Omental fat pad (tissue), 4 donors: Measurements from ENCODE around the gene CRLF3. TPM values are rescaled to one million over a fixed set of nuclear protein-coding genes. Genes with fewer than 3 reads are reported as not detected.
A peak's percentile ranks its signal among the peaks of the same experiment; 100 is the strongest.
"Not testable (repeated sequence)": the region's sequence is repeated elsewhere in the genome, so short reads cannot be mapped to it uniquely, and the experiment has no call there.

Experiments
- ATAC-seq: fragments of 150-250 bp; one replicate; pipeline ENCODE4 v1.9.1; 2016; ENCODE audit warnings: mild to moderate bottlenecking, moderate library complexity; ENCODE audit not compliant: low FRiP score
- DNase-seq: peaks from one replicate; pipeline ENCODE4 v3.0.0-alpha.2; 2019; ENCODE audit warnings: low spot score
- CTCF ChIP-seq, 3 donors: fragments of 450-650 bp; IDR thresholded peaks; one replicate each; pipeline ENCODE4 v1.5.1; 2016 to 2017; ENCODE audit warnings: antibody characterized with exemption in 3 of 3, mild to moderate bottlenecking in 3 of 3, moderate library complexity in 2 of 3
- total RNA-seq, 4 donors: library from RNA; depleted of rRNA; stranded (reverse); fragments of >200 nt; gene quantifications; one replicate each; pipeline ENCODE4 v1.1.0, GENCODE V29; 2016

Gene CRLF3
- total RNA-seq, 4 donors from 2014 or later, result 11.4 to 22.7 (median 17.1) TPM

DNA sequence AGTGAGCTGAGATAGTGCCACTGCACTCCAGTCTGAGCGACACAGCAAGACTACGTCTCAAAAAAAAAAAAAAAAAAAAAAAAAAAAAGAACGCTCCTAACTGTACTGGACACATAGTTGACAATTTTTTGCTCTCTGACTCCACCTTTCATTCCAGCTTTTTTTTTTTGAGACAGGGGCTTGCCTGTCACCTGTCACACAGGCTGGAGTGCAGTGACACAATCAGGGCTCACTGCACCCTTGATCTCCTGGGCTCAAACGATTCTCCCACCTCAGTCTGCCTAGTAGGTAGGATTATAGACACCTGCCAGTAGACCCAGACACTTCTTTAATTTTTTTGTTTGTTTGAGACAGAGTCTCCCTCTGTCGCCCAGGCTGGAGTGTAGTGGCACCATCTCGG, 2.6 kb upstream of the CRLF3 start:
- TF ChIP-seq CTCF (IDR thresholded peaks at IDR 0.05), result no peak
- ATAC-seq (no peak), DNase-seq (no peak)

DNA sequence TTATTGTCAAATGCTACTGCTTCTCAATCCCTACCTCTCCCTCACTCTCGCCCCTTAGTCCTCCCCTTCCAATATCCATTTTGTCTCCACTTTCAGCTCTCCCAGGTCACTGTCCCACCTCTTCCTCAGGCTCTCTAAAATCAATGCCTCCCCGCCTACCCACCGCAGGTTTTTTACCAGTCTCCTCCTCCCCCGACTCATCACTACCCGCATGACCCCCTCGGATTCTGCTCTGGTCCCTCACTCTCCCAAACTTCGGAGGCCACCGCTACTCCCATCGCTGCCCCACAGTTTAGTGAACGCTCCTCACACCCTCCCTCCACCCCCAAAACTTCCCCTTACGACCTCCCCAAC, 513 bp downstream of the CRLF3 start:
- ATAC-seq (peak; percentile 25), DNase-seq (no peak)
- TF ChIP-seq CTCF (IDR thresholded peaks at IDR 0.05), result no peak

GRCh38 chr17:30823421-30823820, 1.1 kb downstream of the CRLF3 start:
- TF ChIP-seq CTCF (IDR thresholded peaks at IDR 0.05), result no peak
- DNase-seq (no peak), ATAC-seq (no peak)

GRCh38 chr17:30822919-30823318, 1.6 kb downstream of the CRLF3 start:
- not testable (repeated sequence) for ATAC-seq, DNase-seq

DNA sequence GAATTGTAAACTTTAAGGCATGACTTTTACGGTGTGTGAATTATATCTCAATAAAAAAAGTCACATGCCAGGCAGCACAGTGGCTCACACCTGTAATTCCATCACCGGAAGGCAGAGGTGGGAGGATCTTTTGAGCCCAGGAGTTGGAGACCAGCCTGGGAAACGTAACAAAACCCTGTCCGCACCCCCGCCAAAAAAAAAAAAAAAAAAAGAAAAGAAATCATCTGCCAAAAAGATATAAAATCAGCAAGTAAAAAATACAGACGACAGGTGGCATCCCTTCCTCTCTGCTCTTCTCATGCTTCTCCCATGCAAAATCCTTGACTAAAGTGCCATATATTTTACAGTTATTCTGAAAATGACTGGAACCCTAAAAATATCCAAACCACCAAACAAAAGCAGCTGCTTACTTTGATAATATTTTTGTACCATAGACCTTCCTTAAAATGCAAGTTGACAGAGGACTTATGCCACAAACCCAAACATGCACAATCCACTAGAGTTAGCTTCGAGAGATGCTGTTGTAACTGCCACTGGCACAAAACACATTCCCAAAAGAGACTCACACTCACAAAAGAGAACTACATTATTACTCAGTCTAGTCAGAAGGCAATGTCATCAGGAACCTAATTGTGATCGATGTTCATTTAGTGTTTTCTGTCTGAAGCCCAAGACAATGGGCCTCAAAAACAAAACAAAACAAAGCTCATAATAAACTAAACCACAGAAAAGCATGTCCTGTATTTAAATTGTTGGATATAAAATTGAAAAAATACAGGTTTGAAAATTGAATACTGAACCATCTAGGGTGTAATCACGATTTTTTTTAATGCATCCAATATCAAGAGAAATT, 2.4 kb downstream of the CRLF3 start:
- no peak for DNase-seq
- ATAC-seq, result no peak
- TF ChIP-seq CTCF (IDR thresholded peaks at IDR 0.05), result no peak

DNA sequence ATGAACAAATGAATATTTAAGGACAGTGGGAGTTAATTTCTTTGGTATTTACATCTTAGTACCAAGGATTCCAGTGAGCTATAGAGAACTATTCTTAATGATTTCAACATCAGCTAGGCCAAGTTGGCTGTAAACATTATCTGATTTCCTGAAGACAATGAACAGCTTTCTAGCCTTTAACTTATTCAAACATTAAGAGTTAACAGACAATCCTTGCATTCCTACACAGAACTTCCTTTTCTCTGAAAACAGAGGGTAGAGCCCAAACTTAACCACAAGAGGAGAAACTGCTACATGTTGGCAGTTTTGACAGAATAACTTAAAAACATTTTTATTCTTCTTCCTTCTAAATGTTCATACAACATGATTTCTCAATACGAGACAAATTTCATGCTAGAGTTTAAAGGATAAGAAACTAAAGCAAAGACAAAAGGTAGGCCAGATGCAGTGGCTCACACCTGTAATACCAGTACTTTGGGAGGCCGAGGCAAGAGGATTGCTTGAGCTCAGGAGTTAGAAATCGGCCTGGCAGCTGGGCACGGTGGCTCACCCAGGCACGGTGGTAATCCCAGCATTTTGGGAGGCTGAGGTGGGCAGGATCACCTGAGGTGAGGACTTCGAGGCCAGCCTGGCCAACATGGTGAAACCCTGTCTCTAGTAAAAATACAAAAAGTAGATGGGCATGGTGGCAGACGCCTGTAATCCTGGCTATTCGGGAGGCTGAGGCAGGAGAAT, 4.4 kb downstream of the CRLF3 start:
- DNase-seq (no peak), ATAC-seq (no peak)
- no peak for TF ChIP-seq CTCF (IDR thresholded peaks at IDR 0.05)

- TF ChIP-seq CTCF (IDR thresholded peaks at IDR 0.05), result no peak
- DNase-seq (no peak), ATAC-seq (no peak)
Measured at GRCh38 chr17:30816165-30816564, 8.3 kb downstream of the CRLF3 start.

DNA sequence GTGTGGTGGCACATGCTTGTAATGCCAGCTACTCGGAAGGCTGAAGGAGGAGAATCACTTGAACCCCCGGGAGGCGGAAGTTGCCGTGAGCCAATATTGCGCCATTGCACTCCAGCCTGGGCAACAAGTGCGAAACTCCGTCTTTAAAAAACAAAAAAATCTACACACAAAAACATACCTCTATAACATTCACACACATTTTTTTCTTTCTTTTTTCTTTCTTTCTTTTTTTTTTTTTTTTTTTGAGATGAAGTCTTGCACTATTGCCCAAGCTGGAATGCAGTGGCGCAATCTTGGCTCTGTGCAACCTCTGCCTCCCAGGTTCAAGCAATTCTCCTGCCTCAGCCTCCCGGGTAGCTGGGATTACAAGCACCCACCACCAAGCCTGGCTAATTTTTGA, 9.6 kb downstream of the CRLF3 start:
- not testable (repeated sequence) for DNase-seq, ATAC-seq

DNA sequence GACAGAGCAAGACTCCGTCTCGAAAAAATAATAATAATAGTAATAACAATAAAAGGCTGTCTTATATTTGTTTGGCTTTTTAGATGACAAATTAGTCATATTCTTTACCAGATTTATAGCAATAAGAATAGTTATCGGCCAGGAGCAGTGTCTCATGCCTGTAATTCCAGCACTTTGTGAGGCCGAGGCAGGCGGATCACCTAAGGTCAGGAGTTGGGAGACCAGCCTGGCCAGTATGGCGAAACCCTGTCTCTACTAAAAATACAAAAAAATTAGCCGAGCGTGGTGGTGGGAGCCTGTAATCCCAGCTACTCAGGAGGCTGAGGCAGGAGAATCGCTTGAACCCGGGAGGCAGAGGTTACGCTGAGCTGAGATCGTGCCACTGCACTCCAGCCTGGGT, 10.3 kb downstream of the CRLF3 start:
- not testable (repeated sequence) for ATAC-seq

More for the DNA sequence above, 10.3 kb downstream of the CRLF3 start:
- not testable (repeated sequence) for DNase-seq
